CD4-positive, alpha-beta T cell (primary cell): ENCODE data around the gene OR6C65. TPM values are rescaled to one million over a fixed set of nuclear protein-coding genes. Genes with fewer than 3 reads are reported as not detected.

Experiments used
- ATAC-seq: fragments of 200-7000 bp; cut with Tn5 transposase; one replicate; pipeline ENCODE4 v1.10.0; 2022; ENCODE audit warnings: mild to moderate bottlenecking; ENCODE audit not compliant: poor library complexity
- CTCF ChIA-PET: fragments of 350-600 bp; sonication (Branson Sonifier 250); formaldehyde crosslinking; loops from one replicate; lab custom pipeline; 2021; ENCODE audit warnings: antibody characterized with exemption, inconsistent platforms; lab: Charles Lee
- POLR2A ChIA-PET: fragments of 350-600 bp; sonication (Branson Sonifier 250); formaldehyde crosslinking; loops from one replicate; lab custom pipeline; 2021; ENCODE audit warnings: antibody characterized with exemption, inconsistent platforms; lab: Charles Lee
- DNase-seq, 14 experiments: peaks; one replicate each; pipeline ENCODE4 v3.0.0-alpha.2; 2013 to 2020; ENCODE audit warnings: mixed read lengths in 2 of 14
- H3K27ac ChIP-seq, 2 donors: one replicate each; pipeline versions ENCODE4 v1.5.1 to v1.7.0; 2013; ENCODE audit warnings: low read length in 2 of 2, low read depth in 1 of 2, mild to moderate bottlenecking in 1 of 2
- H3K27me3 ChIP-seq, 2 experiments: 1 replicate in 1 of 2; 2 replicates in 1 of 2; pipeline versions ENCODE4 v1.6.1 to v1.7.0; 2013; ENCODE audit warnings: low read length in 2 of 2, control low read depth in 1 of 2, mild to moderate bottlenecking in 1 of 2, moderate library complexity in 1 of 2; ENCODE audit not compliant: insufficient read depth in 2 of 2, control insufficient read depth in 1 of 2
- H3K36me3 ChIP-seq: one replicate; pipeline ENCODE4 v1.6.1; 2013; ENCODE audit warnings: low read length, control low read depth; ENCODE audit not compliant: insufficient read depth
- H3K4me1 ChIP-seq: one replicate; pipeline ENCODE4 v1.6.1; 2013; ENCODE audit warnings: low read length, control low read depth; ENCODE audit not compliant: insufficient read depth
- H3K4me3 ChIP-seq: one replicate; pipeline ENCODE4 v1.5.1; 2013; ENCODE audit warnings: mild to moderate bottlenecking, low read length, moderate library complexity
- H3K9me3 ChIP-seq, 2 experiments: 1 replicate in 1 of 2; 2 replicates in 1 of 2; pipeline versions ENCODE4 v1.6.1 to v1.7.0; 2013; ENCODE audit warnings: low read length in 2 of 2, mild to moderate bottlenecking in 2 of 2, control low read depth in 1 of 2, moderate library complexity in 1 of 2; ENCODE audit not compliant: control insufficient read depth in 1 of 2, insufficient read depth in 1 of 2
- H3K27ac Mint-ChIP-seq: one replicate; pipeline ENCODE4 v1.8.0; 2020; ENCODE audit warnings: mixed read lengths
- H3K27me3 Mint-ChIP-seq: one replicate; pipeline ENCODE4 v1.8.0; 2021; ENCODE audit warnings: mixed read lengths
- H3K36me3 Mint-ChIP-seq: one replicate; pipeline ENCODE4 v1.8.0; 2021; ENCODE audit warnings: low read depth, mixed read lengths
- H3K4me1 Mint-ChIP-seq: one replicate; pipeline ENCODE4 v1.8.0; 2021; ENCODE audit warnings: low read depth, mixed read lengths
- H3K4me3 Mint-ChIP-seq: one replicate; pipeline ENCODE4 v1.8.0; 2020; ENCODE audit warnings: mild to moderate bottlenecking, mixed read lengths
- H3K9me3 Mint-ChIP-seq: one replicate; pipeline ENCODE4 v1.8.0; 2020; ENCODE audit warnings: mixed read lengths
- intact Hi-C, 2 experiments: fragments of 100-400 bp; cut with DNase I in 1 of 2; cut with micrococcal nuclease in 1 of 2; formaldehyde crosslinking; loops; one replicate each; pipeline versions ENCODE4 v1.15.1 to v1.9.0; 2023 to 2025; cut with DNase I, micrococcal nuclease
- total RNA-seq, 174 experiments: library from RNA in 2 of 174; stranded (reverse) in 2 of 174; gene quantifications; one replicate each; pipeline ENCODE4 v1.2.3 and lab custom pipeline; 2021 to 2026
- TF ChIP-seq, protein P1 (sequence below): fragments of 200-600 bp; IDR thresholded peaks from one replicate; pipeline ENCODE4 v1.8.0; 2022; ENCODE audit warnings: antibody characterized with exemption, mild to moderate bottlenecking

Gene OR6C65
- total RNA-seq, 2 experiments from 2014 or later: not detected

DNA sequence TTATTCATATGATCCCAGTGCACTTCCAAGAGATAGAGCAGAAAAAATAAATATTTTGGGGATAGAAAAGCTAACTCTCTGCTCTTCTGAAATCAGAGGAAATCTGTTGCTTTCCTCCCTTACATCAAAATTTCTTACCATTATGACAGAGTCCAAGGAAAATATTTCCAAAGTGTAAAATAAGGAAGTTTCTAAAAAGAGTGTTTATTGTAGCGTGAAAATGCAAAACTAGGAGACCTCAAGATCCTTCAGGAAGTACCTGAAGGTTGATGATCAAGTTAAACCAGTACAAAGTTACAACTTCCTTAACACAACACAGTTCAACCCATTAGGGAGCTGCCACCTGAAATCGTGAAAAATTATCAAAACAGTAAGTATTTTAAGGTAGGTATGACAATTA, 43.4 kb downstream of the OR6C65 start, which contains the start of gene OR6C2:
OR6C2 (plus strand) TSS at position 301 of the 400 bp plus-strand sequence. CDS start 8,138 bp downstream, outside the sequence.
- intact Hi-C loops: no loop called here
- POLR2A ChIA-PET: no interaction called here

DNA sequence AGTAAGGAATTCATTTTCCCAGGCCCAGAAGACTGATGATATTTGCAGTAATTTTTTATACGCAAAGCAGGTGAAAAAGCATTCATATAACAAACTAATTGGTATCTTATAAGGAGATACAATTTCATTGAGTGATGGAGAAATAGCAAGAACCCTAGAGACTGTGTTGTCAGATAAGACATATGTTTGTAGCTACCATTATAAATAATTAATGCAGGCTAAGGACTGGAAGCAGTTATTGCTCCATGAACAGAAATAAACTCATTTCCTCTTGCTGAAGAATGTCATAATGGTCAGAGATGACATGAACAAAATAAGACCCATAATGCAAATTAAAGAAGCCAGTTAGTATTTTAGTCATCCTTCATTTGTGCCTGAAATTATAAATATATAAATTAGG, 45.0 kb downstream of the OR6C65 start:
- intact Hi-C loops: no loop called here
- CTCF ChIA-PET: no interaction called here
- no peaks in the 10 kb centered on the region for H3K36me3 Mint-ChIP-seq
- POLR2A ChIA-PET: no interaction called here
- H3K27me3 ChIP-seq: peaks cover 0 to 7% of the 10 kb centered on the region in 2 experiments
- no peaks in the 10 kb centered on the region for H3K4me1 Mint-ChIP-seq
- peaks cover 24% of the 10 kb centered on the region for H3K27me3 Mint-ChIP-seq
- DNase-seq (no peak), ATAC-seq (no peak)
- no peak overlapping the region for H3K4me3 ChIP-seq
- H3K4me3 Mint-ChIP-seq: no peak overlapping the region
- no peaks in the 10 kb centered on the region for H3K4me1 ChIP-seq
- no peaks in the 10 kb centered on the region for H3K9me3 ChIP-seq
- no peak overlapping the region for H3K27ac ChIP-seq
- peaks cover 4% of the 10 kb centered on the region for H3K9me3 Mint-ChIP-seq
- H3K27ac Mint-ChIP-seq: no peak overlapping the region
- TF ChIP-seq, protein P1, sequence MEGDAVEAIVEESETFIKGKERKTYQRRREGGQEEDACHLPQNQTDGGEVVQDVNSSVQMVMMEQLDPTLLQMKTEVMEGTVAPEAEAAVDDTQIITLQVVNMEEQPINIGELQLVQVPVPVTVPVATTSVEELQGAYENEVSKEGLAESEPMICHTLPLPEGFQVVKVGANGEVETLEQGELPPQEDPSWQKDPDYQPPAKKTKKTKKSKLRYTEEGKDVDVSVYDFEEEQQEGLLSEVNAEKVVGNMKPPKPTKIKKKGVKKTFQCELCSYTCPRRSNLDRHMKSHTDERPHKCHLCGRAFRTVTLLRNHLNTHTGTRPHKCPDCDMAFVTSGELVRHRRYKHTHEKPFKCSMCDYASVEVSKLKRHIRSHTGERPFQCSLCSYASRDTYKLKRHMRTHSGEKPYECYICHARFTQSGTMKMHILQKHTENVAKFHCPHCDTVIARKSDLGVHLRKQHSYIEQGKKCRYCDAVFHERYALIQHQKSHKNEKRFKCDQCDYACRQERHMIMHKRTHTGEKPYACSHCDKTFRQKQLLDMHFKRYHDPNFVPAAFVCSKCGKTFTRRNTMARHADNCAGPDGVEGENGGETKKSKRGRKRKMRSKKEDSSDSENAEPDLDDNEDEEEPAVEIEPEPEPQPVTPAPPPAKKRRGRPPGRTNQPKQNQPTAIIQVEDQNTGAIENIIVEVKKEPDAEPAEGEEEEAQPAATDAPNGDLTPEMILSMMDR: no peak
- no peaks in the 10 kb centered on the region for H3K36me3 ChIP-seq

More for the DNA sequence above, 43.4 kb downstream of the OR6C65 start, which contains the start of gene OR6C2:
- peaks cover 26% of the 10 kb centered on the region for H3K27me3 Mint-ChIP-seq
- Histone ChIP-seq H3K27me3 (no peaks in the 10 kb centered on the region), H3K4me1 (no peaks in the 10 kb centered on the region), H3K27ac (no peak within 1 kb of the TSS), H3K4me3 (no peak within 1 kb of the TSS), H3K9me3 (no peaks in the 10 kb centered on the region), H3K36me3 (no peaks in the 10 kb centered on the region)
- no peaks in the 10 kb centered on the region for H3K4me1 Mint-ChIP-seq
- no peak within 1 kb of the TSS for H3K27ac Mint-ChIP-seq
- CTCF ChIA-PET: no interaction called here
- DNase-seq (no peak), ATAC-seq (no peak)
- peaks cover 10% of the 10 kb centered on the region for H3K9me3 Mint-ChIP-seq
- TF ChIP-seq, protein P1: no peak
- no peak within 1 kb of the TSS for H3K4me3 Mint-ChIP-seq
- no peaks in the 10 kb centered on the region for H3K36me3 Mint-ChIP-seq

DNA sequence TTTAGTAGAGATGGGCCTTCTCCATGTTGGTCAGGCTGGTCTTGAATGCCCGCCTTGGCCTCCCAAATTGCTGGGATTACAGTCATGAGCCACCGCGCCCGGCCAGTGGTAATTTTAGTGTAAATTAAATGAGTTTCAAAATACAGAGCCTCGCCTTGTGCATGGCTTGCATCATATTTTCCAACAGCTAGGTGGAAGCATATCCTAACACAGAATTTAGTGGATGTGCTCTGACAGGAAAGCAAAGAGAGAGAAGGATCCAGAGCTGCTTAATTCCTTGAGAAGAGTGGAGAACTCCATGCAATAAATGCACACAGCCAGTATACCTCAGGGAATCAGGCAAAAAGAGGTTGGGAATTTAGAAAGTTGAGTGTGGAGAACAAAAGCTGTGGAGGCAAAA, 46.0 kb downstream of the OR6C65 start:
- ATAC-seq (no peak), DNase-seq (no peak)
- TF ChIP-seq, protein P1: no peak
- H3K4me3 Mint-ChIP-seq: no peak overlapping the region
- Histone ChIP-seq H3K4me3 (no peak overlapping the region), H3K36me3 (no peaks in the 10 kb centered on the region), H3K27me3 (peaks cover 0 to 12% of the 10 kb centered on the region in 2 experiments), H3K27ac (no peak overlapping the region), H3K9me3 (no peaks in the 10 kb centered on the region), H3K4me1 (no peaks in the 10 kb centered on the region)
- intact Hi-C loops: no loop called here
- H3K27ac Mint-ChIP-seq: no peak overlapping the region
- H3K36me3 Mint-ChIP-seq: no peaks in the 10 kb centered on the region
- CTCF ChIA-PET: no interaction called here
- no peaks in the 10 kb centered on the region for H3K4me1 Mint-ChIP-seq
- peaks cover 3% of the 10 kb centered on the region for H3K9me3 Mint-ChIP-seq
- H3K27me3 Mint-ChIP-seq: peaks cover 24% of the 10 kb centered on the region
- POLR2A ChIA-PET: no interaction called here
